HEK293 (cell line): ENCODE results near the gene FOXP1.

Experiments
- HOXD13 ChIP-seq: sonication (generic); formaldehyde crosslinking; IDR thresholded peaks from 2 replicates; pipeline ENCODE4 v1.8.0; 2022; ENCODE audit warnings: missing genetic modification reagents, borderline replicate concordance
- KLF9 ChIP-seq: fragments of 450-650 bp; formaldehyde crosslinking; IDR thresholded peaks from 2 replicates; pipeline ENCODE4 v1.5.1; 2016; ENCODE audit warnings: missing biosample characterization, missing genetic modification characterization, low read depth
- MEIS1 ChIP-seq: sonication (generic); formaldehyde crosslinking; IDR thresholded peaks from 2 replicates; pipeline ENCODE4 v1.8.1; 2022; ENCODE audit warnings: missing genetic modification reagents, mild to moderate bottlenecking, borderline replicate concordance
- RBAK ChIP-seq: fragments of 450-650 bp; formaldehyde crosslinking; IDR thresholded peaks from 2 replicates; pipeline ENCODE4 v1.5.1; 2016; ENCODE audit warnings: missing biosample characterization, missing genetic modification characterization
- ZBTB1 ChIP-seq: fragments of 450-650 bp; formaldehyde crosslinking; IDR thresholded peaks from 2 replicates; pipeline ENCODE4 v1.5.1; 2016; ENCODE audit warnings: missing biosample characterization, missing genetic modification characterization
- ZFP3 ChIP-seq: fragments of 450-650 bp; formaldehyde crosslinking; IDR thresholded peaks from 2 replicates; pipeline ENCODE4 v1.5.1; 2016; ENCODE audit warnings: low read depth, missing biosample characterization, missing genetic modification characterization
- ZFP69B ChIP-seq: fragments of 450-650 bp; formaldehyde crosslinking; IDR thresholded peaks from 2 replicates; pipeline ENCODE4 v1.5.1; 2016; ENCODE audit warnings: missing biosample characterization, missing genetic modification characterization
- ZNF121 ChIP-seq: fragments of 450-650 bp; formaldehyde crosslinking; IDR thresholded peaks from 2 replicates; pipeline ENCODE4 v1.5.1; 2016; ENCODE audit warnings: missing biosample characterization, missing genetic modification characterization
- ZNF155 ChIP-seq: fragments of 450-650 bp; formaldehyde crosslinking; IDR thresholded peaks from 2 replicates; pipeline ENCODE4 v1.5.1; 2016; ENCODE audit warnings: missing biosample characterization, missing genetic modification characterization
- ZNF169 ChIP-seq: fragments of 450-650 bp; formaldehyde crosslinking; IDR thresholded peaks from 2 replicates; pipeline ENCODE4 v1.5.1; 2016; ENCODE audit warnings: missing biosample characterization, missing genetic modification characterization
- ZNF211 ChIP-seq: fragments of 450-650 bp; formaldehyde crosslinking; IDR thresholded peaks from 2 replicates; pipeline ENCODE4 v1.5.1; 2016; ENCODE audit warnings: low read depth, missing biosample characterization, missing genetic modification characterization
- ZNF223 ChIP-seq: fragments of 450-650 bp; formaldehyde crosslinking; IDR thresholded peaks from 2 replicates; pipeline ENCODE4 v1.5.1; 2016; ENCODE audit warnings: missing biosample characterization, missing genetic modification characterization
- ZNF274 ChIP-seq, 2 experiments: fragments of 200-500 bp in 1 of 2; fragments of 450-650 bp in 1 of 2; sonication (Bioruptor generic) in 1 of 2; formaldehyde crosslinking in 1 of 2; IDR thresholded peaks; 2 replicates each; pipeline versions ENCODE4 v1.5.1 to v1.6.1; 2014 to 2016; ENCODE audit warnings: borderline replicate concordance in 1 of 2, inconsistent platforms in 1 of 2, low read length in 1 of 2, missing biosample characterization in 1 of 2, missing genetic modification characterization in 1 of 2
- ZNF354C ChIP-seq: fragments of 450-650 bp; formaldehyde crosslinking; IDR thresholded peaks from 2 replicates; pipeline ENCODE4 v1.5.1; 2016; ENCODE audit warnings: missing biosample characterization, missing genetic modification characterization, low read depth, borderline replicate concordance
- ZNF529 ChIP-seq: fragments of 450-650 bp; formaldehyde crosslinking; IDR thresholded peaks from 2 replicates; pipeline ENCODE4 v1.5.1; 2017; ENCODE audit warnings: missing genetic modification characterization, missing biosample characterization; ENCODE audit not compliant: insufficient replicate concordance
- ZNF549 ChIP-seq: fragments of 450-650 bp; IDR thresholded peaks from 2 replicates; pipeline ENCODE4 v1.5.1; 2018; ENCODE audit warnings: missing biosample characterization, missing genetic modification characterization, mild to moderate bottlenecking, inconsistent platforms, moderate library complexity
- ZNF600 ChIP-seq: fragments of 450-650 bp; formaldehyde crosslinking; IDR thresholded peaks from 2 replicates; pipeline ENCODE4 v1.5.1; 2016; ENCODE audit warnings: missing biosample characterization, missing genetic modification characterization
- ZNF610 ChIP-seq: fragments of 450-650 bp; formaldehyde crosslinking; IDR thresholded peaks from 2 replicates; pipeline ENCODE4 v1.5.1; 2016; ENCODE audit warnings: missing biosample characterization, missing genetic modification characterization, borderline replicate concordance
- ZNF623 ChIP-seq: fragments of 450-650 bp; formaldehyde crosslinking; IDR thresholded peaks from 2 replicates; pipeline ENCODE4 v1.5.1; 2016; ENCODE audit warnings: missing biosample characterization, missing genetic modification characterization
- ZNF791 ChIP-seq: fragments of 450-650 bp; formaldehyde crosslinking; IDR thresholded peaks from 2 replicates; pipeline ENCODE4 v1.5.1; 2016; ENCODE audit warnings: missing biosample characterization, missing genetic modification characterization
- ZSCAN30 ChIP-seq: fragments of 450-650 bp; IDR thresholded peaks from 2 replicates; pipeline ENCODE4 v1.5.1; 2018; ENCODE audit warnings: missing biosample characterization, mild to moderate bottlenecking, missing genetic modification characterization, moderate library complexity
- TF ChIP-seq, protein P1 (sequence below): fragments of 450-650 bp; IDR thresholded peaks from 2 replicates; pipeline ENCODE4 v1.5.1; 2018; ENCODE audit warnings: missing biosample characterization, missing genetic modification characterization
- TF ChIP-seq, protein P2 (sequence below): fragments of 450-650 bp; formaldehyde crosslinking; IDR thresholded peaks from 2 replicates; pipeline ENCODE4 v1.5.1; 2017; ENCODE audit warnings: missing biosample characterization, missing genetic modification characterization
- TF ChIP-seq, protein P3 (sequence below): fragments of 450-650 bp; formaldehyde crosslinking; IDR thresholded peaks from 2 replicates; pipeline ENCODE4 v1.5.1; 2016; ENCODE audit warnings: missing biosample characterization, missing genetic modification characterization
- TF ChIP-seq, protein P4 (sequence below): fragments of 450-650 bp; formaldehyde crosslinking; IDR thresholded peaks from 2 replicates; pipeline ENCODE4 v1.5.1; 2017; ENCODE audit warnings: missing biosample characterization, missing genetic modification characterization
- TF ChIP-seq, protein P5 (sequence below): fragments of 450-650 bp; formaldehyde crosslinking; IDR thresholded peaks from 2 replicates; pipeline ENCODE4 v1.5.1; 2017; ENCODE audit warnings: missing biosample characterization, missing genetic modification characterization
- TF ChIP-seq, protein P6 (sequence below): fragments of 450-650 bp; formaldehyde crosslinking; IDR thresholded peaks from 2 replicates; pipeline ENCODE4 v1.5.1; 2016; ENCODE audit warnings: missing biosample characterization, missing genetic modification characterization

Gene FOXP1

DNA sequence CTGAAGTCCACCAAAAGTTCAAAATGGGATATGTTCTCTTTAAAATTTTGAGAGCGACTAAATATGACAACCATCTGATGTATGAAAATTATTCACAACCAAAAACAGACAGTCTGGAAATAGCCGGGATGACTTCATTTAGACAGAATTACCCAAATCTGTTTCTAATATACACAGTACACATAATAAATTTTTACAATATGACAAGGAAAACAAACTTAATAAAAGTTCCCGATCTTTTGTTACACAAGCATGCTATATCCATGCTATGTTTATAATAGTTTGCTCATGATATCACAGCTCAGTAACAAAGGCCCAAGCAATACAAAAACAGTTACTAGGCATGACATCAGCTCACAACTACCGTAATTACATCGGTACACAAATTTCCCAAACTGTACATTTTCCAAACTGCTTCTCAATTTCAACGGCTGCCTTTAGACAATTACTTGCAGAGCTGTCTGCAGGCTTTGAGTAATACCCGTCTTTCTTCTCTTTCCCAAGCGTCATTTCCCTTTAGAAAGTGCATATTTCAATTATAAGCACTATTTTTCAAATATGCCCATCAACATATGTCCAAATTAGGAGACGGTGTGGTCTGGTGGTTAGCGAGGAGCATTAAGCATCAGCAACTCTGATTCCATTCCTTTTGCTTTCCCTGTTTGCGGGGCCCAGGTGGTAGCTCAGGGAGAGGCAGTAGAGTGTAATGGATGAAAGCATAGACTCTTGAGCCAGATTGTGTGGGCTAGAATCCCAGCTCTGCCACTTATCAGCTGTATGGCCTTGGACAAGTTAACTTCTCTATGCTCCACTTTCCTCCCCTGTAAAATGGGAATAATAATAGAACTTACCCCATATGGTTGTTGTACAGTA lies 481.2 kb downstream of the FOXP1 start (continued):
- no peak for TF ChIP-seq ZNF121 (tag by site-specific recombination)
- TF ChIP-seq, protein P1, sequence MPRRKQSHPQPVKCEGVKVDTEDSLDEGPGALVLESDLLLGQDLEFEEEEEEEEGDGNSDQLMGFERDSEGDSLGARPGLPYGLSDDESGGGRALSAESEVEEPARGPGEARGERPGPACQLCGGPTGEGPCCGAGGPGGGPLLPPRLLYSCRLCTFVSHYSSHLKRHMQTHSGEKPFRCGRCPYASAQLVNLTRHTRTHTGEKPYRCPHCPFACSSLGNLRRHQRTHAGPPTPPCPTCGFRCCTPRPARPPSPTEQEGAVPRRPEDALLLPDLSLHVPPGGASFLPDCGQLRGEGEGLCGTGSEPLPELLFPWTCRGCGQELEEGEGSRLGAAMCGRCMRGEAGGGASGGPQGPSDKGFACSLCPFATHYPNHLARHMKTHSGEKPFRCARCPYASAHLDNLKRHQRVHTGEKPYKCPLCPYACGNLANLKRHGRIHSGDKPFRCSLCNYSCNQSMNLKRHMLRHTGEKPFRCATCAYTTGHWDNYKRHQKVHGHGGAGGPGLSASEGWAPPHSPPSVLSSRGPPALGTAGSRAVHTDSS (tag by site-specific recombination) = no peak
- TF ChIP-seq ZNF529 (tag by site-specific recombination) = no peak
- TF ChIP-seq ZBTB1 = 0 out of 2 replicates have a peak, but pooled peaks have one; percentile 27
- TF ChIP-seq MEIS1 (CRISPR knock-in tag) = no peak
- no peak for TF ChIP-seq ZNF354C (tag by site-specific recombination)
- TF ChIP-seq, protein P2, sequence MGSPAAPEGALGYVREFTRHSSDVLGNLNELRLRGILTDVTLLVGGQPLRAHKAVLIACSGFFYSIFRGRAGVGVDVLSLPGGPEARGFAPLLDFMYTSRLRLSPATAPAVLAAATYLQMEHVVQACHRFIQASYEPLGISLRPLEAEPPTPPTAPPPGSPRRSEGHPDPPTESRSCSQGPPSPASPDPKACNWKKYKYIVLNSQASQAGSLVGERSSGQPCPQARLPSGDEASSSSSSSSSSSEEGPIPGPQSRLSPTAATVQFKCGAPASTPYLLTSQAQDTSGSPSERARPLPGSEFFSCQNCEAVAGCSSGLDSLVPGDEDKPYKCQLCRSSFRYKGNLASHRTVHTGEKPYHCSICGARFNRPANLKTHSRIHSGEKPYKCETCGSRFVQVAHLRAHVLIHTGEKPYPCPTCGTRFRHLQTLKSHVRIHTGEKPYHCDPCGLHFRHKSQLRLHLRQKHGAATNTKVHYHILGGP = no peak
- no peak for TF ChIP-seq ZNF610 (tag by site-specific recombination)
- TF ChIP-seq ZNF623 = peak; percentile 24; the same call in 1 of the 2 replicates
- TF ChIP-seq ZNF155 = no peak
- TF ChIP-seq RBAK (tag by site-specific recombination) = no peak
- TF ChIP-seq ZSCAN30 (tag by site-specific recombination) = peak; percentile 59; the same call in 1 of the 2 replicates
- TF ChIP-seq KLF9 (tag by site-specific recombination) = peak; percentile 17; the same call in 1 of the 2 replicates
- no peak for TF ChIP-seq HOXD13 (CRISPR knock-in tag)
- TF ChIP-seq ZNF791 (tag by site-specific recombination) = no peak
- TF ChIP-seq, protein P3, sequence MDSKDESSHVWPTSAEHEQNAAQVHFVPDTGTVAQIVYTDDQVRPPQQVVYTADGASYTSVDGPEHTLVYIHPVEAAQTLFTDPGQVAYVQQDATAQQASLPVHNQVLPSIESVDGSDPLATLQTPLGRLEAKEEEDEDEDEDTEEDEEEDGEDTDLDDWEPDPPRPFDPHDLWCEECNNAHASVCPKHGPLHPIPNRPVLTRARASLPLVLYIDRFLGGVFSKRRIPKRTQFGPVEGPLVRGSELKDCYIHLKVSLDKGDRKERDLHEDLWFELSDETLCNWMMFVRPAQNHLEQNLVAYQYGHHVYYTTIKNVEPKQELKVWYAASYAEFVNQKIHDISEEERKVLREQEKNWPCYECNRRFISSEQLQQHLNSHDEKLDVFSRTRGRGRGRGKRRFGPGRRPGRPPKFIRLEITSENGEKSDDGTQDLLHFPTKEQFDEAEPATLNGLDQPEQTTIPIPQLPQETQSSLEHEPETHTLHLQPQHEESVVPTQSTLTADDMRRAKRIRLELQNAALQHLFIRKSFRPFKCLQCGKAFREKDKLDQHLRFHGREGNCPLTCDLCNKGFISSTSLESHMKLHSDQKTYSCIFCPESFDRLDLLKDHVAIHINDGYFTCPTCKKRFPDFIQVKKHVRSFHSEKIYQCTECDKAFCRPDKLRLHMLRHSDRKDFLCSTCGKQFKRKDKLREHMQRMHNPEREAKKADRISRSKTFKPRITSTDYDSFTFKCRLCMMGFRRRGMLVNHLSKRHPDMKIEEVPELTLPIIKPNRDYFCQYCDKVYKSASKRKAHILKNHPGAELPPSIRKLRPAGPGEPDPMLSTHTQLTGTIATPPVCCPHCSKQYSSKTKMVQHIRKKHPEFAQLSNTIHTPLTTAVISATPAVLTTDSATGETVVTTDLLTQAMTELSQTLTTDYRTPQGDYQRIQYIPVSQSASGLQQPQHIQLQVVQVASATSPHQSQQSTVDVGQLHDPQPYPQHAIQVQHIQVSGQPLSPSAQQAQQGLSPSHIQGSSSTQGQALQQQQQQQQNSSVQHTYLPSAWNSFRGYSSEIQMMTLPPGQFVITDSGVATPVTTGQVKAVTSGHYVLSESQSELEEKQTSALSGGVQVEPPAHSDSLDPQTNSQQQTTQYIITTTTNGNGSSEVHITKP (tag by site-specific recombination) = peak; percentile 47
- TF ChIP-seq, protein P4, sequence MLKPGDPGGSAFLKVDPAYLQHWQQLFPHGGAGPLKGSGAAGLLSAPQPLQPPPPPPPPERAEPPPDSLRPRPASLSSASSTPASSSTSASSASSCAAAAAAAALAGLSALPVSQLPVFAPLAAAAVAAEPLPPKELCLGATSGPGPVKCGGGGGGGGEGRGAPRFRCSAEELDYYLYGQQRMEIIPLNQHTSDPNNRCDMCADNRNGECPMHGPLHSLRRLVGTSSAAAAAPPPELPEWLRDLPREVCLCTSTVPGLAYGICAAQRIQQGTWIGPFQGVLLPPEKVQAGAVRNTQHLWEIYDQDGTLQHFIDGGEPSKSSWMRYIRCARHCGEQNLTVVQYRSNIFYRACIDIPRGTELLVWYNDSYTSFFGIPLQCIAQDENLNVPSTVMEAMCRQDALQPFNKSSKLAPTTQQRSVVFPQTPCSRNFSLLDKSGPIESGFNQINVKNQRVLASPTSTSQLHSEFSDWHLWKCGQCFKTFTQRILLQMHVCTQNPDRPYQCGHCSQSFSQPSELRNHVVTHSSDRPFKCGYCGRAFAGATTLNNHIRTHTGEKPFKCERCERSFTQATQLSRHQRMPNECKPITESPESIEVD (tag by site-specific recombination) = peak; percentile 96
- TF ChIP-seq ZFP69B (tag by site-specific recombination) = peak; percentile 82
- TF ChIP-seq ZNF600 = peak; percentile 62
- TF ChIP-seq ZNF549 (tag by site-specific recombination) = no peak
- TF ChIP-seq, protein P5, sequence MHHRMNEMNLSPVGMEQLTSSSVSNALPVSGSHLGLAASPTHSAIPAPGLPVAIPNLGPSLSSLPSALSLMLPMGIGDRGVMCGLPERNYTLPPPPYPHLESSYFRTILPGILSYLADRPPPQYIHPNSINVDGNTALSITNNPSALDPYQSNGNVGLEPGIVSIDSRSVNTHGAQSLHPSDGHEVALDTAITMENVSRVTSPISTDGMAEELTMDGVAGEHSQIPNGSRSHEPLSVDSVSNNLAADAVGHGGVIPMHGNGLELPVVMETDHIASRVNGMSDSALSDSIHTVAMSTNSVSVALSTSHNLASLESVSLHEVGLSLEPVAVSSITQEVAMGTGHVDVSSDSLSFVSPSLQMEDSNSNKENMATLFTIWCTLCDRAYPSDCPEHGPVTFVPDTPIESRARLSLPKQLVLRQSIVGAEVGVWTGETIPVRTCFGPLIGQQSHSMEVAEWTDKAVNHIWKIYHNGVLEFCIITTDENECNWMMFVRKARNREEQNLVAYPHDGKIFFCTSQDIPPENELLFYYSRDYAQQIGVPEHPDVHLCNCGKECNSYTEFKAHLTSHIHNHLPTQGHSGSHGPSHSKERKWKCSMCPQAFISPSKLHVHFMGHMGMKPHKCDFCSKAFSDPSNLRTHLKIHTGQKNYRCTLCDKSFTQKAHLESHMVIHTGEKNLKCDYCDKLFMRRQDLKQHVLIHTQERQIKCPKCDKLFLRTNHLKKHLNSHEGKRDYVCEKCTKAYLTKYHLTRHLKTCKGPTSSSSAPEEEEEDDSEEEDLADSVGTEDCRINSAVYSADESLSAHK = peak; percentile 83
- no peak for TF ChIP-seq ZNF211
- no peak for TF ChIP-seq ZNF223
- no peak for TF ChIP-seq ZNF169
- TF ChIP-seq ZFP3 (tag by site-specific recombination) = no peak
- TF ChIP-seq ZNF274 (IDR thresholded peaks at IDR 0.05; ENCODE audit: low read length) = no peak
- no peak for TF ChIP-seq ZNF274 (tag by site-specific recombination; IDR thresholded peaks at IDR 0.05; ENCODE audit: borderline replicate concordance)
- TF ChIP-seq, protein P6, sequence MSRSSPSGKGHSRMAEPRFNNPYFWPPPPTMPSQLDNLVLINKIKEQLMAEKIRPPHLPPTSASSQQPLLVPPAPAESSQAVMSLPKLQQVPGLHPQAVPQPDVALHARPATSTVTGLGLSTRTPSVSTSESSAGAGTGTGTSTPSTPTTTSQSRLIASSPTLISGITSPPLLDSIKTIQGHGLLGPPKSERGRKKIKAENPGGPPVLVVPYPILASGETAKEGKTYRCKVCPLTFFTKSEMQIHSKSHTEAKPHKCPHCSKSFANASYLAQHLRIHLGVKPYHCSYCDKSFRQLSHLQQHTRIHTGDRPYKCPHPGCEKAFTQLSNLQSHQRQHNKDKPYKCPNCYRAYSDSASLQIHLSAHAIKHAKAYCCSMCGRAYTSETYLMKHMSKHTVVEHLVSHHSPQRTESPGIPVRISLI (tag by site-specific recombination) = peak; percentile 77; the same call in 1 of the 2 replicates
